HepG2 (cell line): ENCODE measurements around the gene TRMT1. TPM values are rescaled to one million over a fixed set of nuclear protein-coding genes. Genes with fewer than 3 reads are reported as not detected.
A peak's percentile ranks its signal among the peaks of the same experiment; 100 is the strongest.

Experiments
- ATF1 ChIP-seq: IDR thresholded peaks from 2 replicates; pipeline ENCODE4 v1.6.1; 2016; ENCODE audit warnings: mild to moderate bottlenecking, control low read depth
- DNMT1 ChIP-seq: sonication (generic); formaldehyde crosslinking; IDR thresholded peaks from 2 replicates; pipeline ENCODE4 v1.5.1; 2020; ENCODE audit warnings: mild to moderate bottlenecking, missing genetic modification reagents
- FOSL2 ChIP-seq: sonication (generic); formaldehyde crosslinking; IDR thresholded peaks from 2 replicates; pipeline ENCODE4 v1.4.0; 2020; ENCODE audit warnings: missing genetic modification reagents
- HMGA1 ChIP-seq: sonication (generic); formaldehyde crosslinking; conservative IDR thresholded peaks from 2 replicates; pipeline ENCODE4 v1.4.0; 2020; ENCODE audit warnings: missing genetic modification reagents
- HOXA9 ChIP-seq: sonication (generic); formaldehyde crosslinking; IDR thresholded peaks from 2 replicates; pipeline ENCODE4 v1.8.1; 2022; ENCODE audit warnings: missing genetic modification reagents, mild to moderate bottlenecking, moderate library complexity, borderline replicate concordance
- MED13 ChIP-seq: sonication (generic); formaldehyde crosslinking; IDR thresholded peaks from 2 replicates; pipeline ENCODE4 v1.5.0; 2020; ENCODE audit warnings: missing genetic modification reagents
- MED8 ChIP-seq: sonication (generic); formaldehyde crosslinking; IDR thresholded peaks from 2 replicates; pipeline ENCODE4 v1.8.1; 2023; ENCODE audit warnings: mild to moderate bottlenecking, missing genetic modification reagents; ENCODE audit not compliant: insufficient replicate concordance
- MXD4 ChIP-seq: IDR thresholded peaks from 2 replicates; pipeline ENCODE4 v1.6.1; 2016; ENCODE audit warnings: mild to moderate bottlenecking, missing biosample characterization, missing genetic modification reagents
- NFE2L2 ChIP-seq: fragments of 150-350 bp; IDR thresholded peaks from 2 replicates; pipeline ENCODE4 v1.6.1; 2014; ENCODE audit warnings: low read length
- NFKB2 ChIP-seq: sonication (generic); formaldehyde crosslinking; IDR thresholded peaks from 2 replicates; pipeline ENCODE4 v1.4.0; 2020; ENCODE audit warnings: missing genetic modification reagents, borderline replicate concordance
- PPARG ChIP-seq: conservative IDR thresholded peaks from 2 replicates; pipeline ENCODE4 v1.6.1; 2016; ENCODE audit warnings: missing biosample characterization, missing genetic modification reagents
- SRY ChIP-seq: sonication (generic); formaldehyde crosslinking; IDR thresholded peaks from 2 replicates; pipeline ENCODE4 v1.8.0; 2022; ENCODE audit warnings: mild to moderate bottlenecking, missing genetic modification reagents
- YEATS2 ChIP-seq: sonication (generic); formaldehyde crosslinking; IDR thresholded peaks from 2 replicates; pipeline ENCODE4 v1.4.0; 2020; ENCODE audit warnings: missing genetic modification reagents, borderline replicate concordance
- ZNF282 ChIP-seq: fragments of 450-650 bp; IDR thresholded peaks from 2 replicates; pipeline ENCODE4 v1.6.1; 2018; ENCODE audit not compliant: partially characterized antibody
- ZNF468 ChIP-seq: sonication (generic); formaldehyde crosslinking; IDR thresholded peaks from 2 replicates; pipeline ENCODE4 v1.8.0; 2022; ENCODE audit warnings: mild to moderate bottlenecking, moderate library complexity, missing genetic modification reagents
- ZNF670 ChIP-seq: sonication (generic); formaldehyde crosslinking; IDR thresholded peaks from 2 replicates; pipeline ENCODE4 v1.8.0; 2022; ENCODE audit warnings: mild to moderate bottlenecking, missing genetic modification reagents, borderline replicate concordance
- ZNF720 ChIP-seq: sonication (generic); formaldehyde crosslinking; IDR thresholded peaks from 2 replicates; pipeline ENCODE4 v1.4.0; 2020; ENCODE audit warnings: missing genetic modification reagents
- ZSCAN9 ChIP-seq: IDR thresholded peaks from 2 replicates; pipeline ENCODE4 v1.6.1; 2016; ENCODE audit warnings: borderline replicate concordance
- polyA plus RNA-seq, 8 experiments: library from polyadenylated mRNA; depleted of rRNA in 3 of 8; stranded (reverse) in 7 of 8; unstranded in 1 of 8; fragments of >200 nt; fragmentation: Illumina TruSeq in 4 of 8; extraction: Trizol in 4 of 8; gene quantifications; 2 replicates each; pipeline versions ENCODE4 v1.2.1 to v1.2.3, GENCODE V29; 2011 to 2016; ENCODE audit warnings: low read depth in 4 of 8, missing spikeins in 1 of 8, mixed read lengths in 1 of 8; ENCODE audit not compliant: insufficient read depth in 1 of 8
- total RNA-seq, 5 experiments: library from RNA; depleted of rRNA; stranded (reverse); fragments of >200 nt; fragmentation: Illumina TruSeq; extraction: Trizol; gene quantifications; 2 replicates each; pipeline ENCODE4 v1.2.3, GENCODE V29; 2016; ENCODE audit warnings: low read depth in 1 of 5
- TF ChIP-seq, protein P1 (sequence below): sonication (generic); formaldehyde crosslinking; IDR thresholded peaks from 2 replicates; pipeline ENCODE4 v1.4.0; 2020; ENCODE audit warnings: missing genetic modification reagents, borderline replicate concordance
- TF ChIP-seq, protein P2 (sequence below): sonication (generic); formaldehyde crosslinking; IDR thresholded peaks from 2 replicates; pipeline ENCODE4 v1.4.0; 2020; ENCODE audit warnings: missing genetic modification reagents
- TF ChIP-seq, protein P3 (sequence below): sonication (generic); IDR thresholded peaks from 2 replicates; pipeline ENCODE4 v1.6.1; 2016; ENCODE audit warnings: low read depth, borderline replicate concordance
- TF ChIP-seq, protein P4 (sequence below): sonication (generic); formaldehyde crosslinking; IDR thresholded peaks from 2 replicates; pipeline ENCODE4 v1.8.0; 2022; ENCODE audit warnings: missing genetic modification reagents, mild to moderate bottlenecking, borderline replicate concordance
- TF ChIP-seq, protein P5 (sequence below): IDR thresholded peaks from 2 replicates; pipeline ENCODE4 v1.6.1; 2016; ENCODE audit warnings: missing compliant biosample characterization, missing genetic modification reagents, borderline replicate concordance

TRMT1 gene
- total and polyA plus RNA-seq, 2 of the 13 experiments (the other 11 are each of a cell fraction or from before 2014, with no cell fraction given) = 35.5 to 44.1 TPM

DNA sequence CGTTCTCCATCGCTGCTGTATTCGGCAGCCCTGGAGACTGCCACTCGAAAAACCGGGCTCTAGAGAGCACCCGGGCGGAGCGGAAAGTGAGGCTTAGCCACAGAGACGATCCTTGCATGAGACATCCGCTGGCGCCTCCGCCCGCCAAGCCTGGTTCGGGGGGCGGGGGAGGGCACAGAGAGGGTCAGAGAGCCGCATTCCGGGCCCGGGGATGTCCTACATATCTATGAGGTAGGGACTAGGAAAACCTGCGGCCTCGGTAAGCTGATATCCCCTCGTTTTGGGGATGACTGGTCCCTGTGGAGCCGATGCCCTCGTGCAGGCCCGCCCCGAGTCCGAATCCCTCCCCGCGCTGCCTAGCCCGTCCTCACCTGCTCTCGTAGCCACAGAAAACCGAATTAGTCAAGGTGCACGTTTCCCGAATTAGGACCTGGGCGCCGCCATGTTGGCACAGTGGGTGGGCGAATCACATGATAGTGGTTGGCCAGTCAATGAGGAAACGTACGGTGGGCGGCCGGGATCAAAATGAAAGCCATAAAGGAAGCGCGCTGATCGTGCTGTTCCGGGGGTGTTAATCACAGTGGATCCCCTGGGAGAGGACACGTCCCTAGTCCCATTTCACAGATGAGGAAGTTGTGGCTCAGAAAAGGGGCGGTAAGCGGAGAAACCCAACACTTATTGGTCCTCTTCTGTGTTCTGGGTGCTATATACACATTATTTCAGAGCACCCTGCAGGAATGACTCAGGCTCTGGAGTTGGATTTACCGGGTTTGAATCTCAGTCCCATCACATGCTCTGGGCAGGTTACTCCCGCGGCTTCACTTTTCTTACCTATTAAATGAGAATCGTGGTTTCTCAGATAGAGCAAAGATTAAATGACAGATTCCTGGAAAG, at the start of gene TRMT1 (continued):
- TF ChIP-seq FOSL2 = peak; percentile 47
- peak; percentile 95; the same call in 1 of the 2 replicates for TF ChIP-seq ZNF670 (CRISPR knock-in tag)
- TF ChIP-seq ZNF720 (CRISPR knock-in tag) = no peak
- TF ChIP-seq, protein P1, sequence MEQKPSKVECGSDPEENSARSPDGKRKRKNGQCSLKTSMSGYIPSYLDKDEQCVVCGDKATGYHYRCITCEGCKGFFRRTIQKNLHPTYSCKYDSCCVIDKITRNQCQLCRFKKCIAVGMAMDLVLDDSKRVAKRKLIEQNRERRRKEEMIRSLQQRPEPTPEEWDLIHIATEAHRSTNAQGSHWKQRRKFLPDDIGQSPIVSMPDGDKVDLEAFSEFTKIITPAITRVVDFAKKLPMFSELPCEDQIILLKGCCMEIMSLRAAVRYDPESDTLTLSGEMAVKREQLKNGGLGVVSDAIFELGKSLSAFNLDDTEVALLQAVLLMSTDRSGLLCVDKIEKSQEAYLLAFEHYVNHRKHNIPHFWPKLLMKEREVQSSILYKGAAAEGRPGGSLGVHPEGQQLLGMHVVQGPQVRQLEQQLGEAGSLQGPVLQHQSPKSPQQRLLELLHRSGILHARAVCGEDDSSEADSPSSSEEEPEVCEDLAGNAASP (CRISPR knock-in tag) = peak; percentile 31; the same call in 1 of the 2 replicates
- TF ChIP-seq MED8 (CRISPR knock-in tag) = peak; percentile 23
- TF ChIP-seq, protein P2, sequence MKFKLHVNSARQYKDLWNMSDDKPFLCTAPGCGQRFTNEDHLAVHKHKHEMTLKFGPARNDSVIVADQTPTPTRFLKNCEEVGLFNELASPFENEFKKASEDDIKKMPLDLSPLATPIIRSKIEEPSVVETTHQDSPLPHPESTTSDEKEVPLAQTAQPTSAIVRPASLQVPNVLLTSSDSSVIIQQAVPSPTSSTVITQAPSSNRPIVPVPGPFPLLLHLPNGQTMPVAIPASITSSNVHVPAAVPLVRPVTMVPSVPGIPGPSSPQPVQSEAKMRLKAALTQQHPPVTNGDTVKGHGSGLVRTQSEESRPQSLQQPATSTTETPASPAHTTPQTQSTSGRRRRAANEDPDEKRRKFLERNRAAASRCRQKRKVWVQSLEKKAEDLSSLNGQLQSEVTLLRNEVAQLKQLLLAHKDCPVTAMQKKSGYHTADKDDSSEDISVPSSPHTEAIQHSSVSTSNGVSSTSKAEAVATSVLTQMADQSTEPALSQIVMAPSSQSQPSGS (CRISPR knock-in tag) = no peak
- 0 out of 2 replicates have a peak, but pooled peaks have one; percentile 38 for TF ChIP-seq SRY
- TF ChIP-seq NFKB2 = peak; percentile 56; the same call in 1 of the 2 replicates
- TF ChIP-seq HOXA9 (CRISPR knock-in tag) = no peak
- 0 out of 2 replicates have a peak, but pooled peaks have one; percentile 20 for TF ChIP-seq ZSCAN9 (CRISPR knock-in tag)
- peak; percentile 89 for TF ChIP-seq YEATS2 (CRISPR knock-in tag)
- TF ChIP-seq, protein P3, sequence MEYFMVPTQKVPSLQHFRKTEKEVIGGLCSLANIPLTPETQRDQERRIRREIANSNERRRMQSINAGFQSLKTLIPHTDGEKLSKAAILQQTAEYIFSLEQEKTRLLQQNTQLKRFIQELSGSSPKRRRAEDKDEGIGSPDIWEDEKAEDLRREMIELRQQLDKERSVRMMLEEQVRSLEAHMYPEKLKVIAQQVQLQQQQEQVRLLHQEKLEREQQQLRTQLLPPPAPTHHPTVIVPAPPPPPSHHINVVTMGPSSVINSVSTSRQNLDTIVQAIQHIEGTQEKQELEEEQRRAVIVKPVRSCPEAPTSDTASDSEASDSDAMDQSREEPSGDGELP = no peak
- TF ChIP-seq, protein P4, sequence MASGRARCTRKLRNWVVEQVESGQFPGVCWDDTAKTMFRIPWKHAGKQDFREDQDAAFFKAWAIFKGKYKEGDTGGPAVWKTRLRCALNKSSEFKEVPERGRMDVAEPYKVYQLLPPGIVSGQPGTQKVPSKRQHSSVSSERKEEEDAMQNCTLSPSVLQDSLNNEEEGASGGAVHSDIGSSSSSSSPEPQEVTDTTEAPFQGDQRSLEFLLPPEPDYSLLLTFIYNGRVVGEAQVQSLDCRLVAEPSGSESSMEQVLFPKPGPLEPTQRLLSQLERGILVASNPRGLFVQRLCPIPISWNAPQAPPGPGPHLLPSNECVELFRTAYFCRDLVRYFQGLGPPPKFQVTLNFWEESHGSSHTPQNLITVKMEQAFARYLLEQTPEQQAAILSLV (CRISPR knock-in tag) = peak; percentile 15; the same call in 1 of the 2 replicates
- no peak for TF ChIP-seq NFE2L2
- TF ChIP-seq ATF1 (CRISPR knock-in tag) = 0 out of 2 replicates have a peak, but pooled peaks have one; percentile 33
- TF ChIP-seq MXD4 (CRISPR knock-in tag) = peak; percentile 98
- no peak for TF ChIP-seq ZNF468 (CRISPR knock-in tag)
- no peak for TF ChIP-seq ZNF282
- TF ChIP-seq, protein P5, sequence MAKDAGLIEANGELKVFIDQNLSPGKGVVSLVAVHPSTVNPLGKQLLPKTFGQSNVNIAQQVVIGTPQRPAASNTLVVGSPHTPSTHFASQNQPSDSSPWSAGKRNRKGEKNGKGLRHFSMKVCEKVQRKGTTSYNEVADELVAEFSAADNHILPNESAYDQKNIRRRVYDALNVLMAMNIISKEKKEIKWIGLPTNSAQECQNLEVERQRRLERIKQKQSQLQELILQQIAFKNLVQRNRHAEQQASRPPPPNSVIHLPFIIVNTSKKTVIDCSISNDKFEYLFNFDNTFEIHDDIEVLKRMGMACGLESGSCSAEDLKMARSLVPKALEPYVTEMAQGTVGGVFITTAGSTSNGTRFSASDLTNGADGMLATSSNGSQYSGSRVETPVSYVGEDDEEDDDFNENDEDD (CRISPR knock-in tag) = no peak
- TF ChIP-seq PPARG (CRISPR knock-in tag) = no peak
- TF ChIP-seq MED13 (CRISPR knock-in tag) = peak; percentile 72
- TF ChIP-seq HMGA1 (CRISPR knock-in tag) = no peak
- no peak for TF ChIP-seq DNMT1 (CRISPR knock-in tag)
